Testis (tissue), 2 donors: ENCODE results near the gene ZNF420.

Experiments
- CTCF ChIP-seq, 3 experiments: fragments of 450-650 bp in 2 of 3; fragments of 200-600 bp in 1 of 3; sonication (generic) in 1 of 3; IDR thresholded peaks; one replicate each; pipeline ENCODE4 v1.5.1; 2016 to 2019; ENCODE audit warnings: antibody characterized with exemption in 3 of 3, mild to moderate bottlenecking in 2 of 3, moderate library complexity in 1 of 3
- POLR2A ChIP-seq: fragments of 450-650 bp; IDR thresholded peaks from one replicate; pipeline ENCODE4 v1.6.1; 2017; ENCODE audit warnings: antibody characterized with exemption, mild to moderate bottlenecking, moderate library complexity

- no peak for TF ChIP-seq CTCF (IDR thresholded peaks at IDR 0.05)
- no peak for TF ChIP-seq POLR2A
Measured at GRCh38 chr19:37087110-37087509, 8.9 kb downstream of the ZNF420 start.
